Karpas-422 (cell line): Measurements from ENCODE around the gene TMEM94. TPM values are rescaled to one million over a fixed set of nuclear protein-coding genes. Genes with fewer than 3 reads are reported as not detected.
A peak's percentile ranks its signal among the peaks of the same experiment; 100 is the strongest.

Source experiments
- DNase-seq: peaks from one replicate; pipeline ENCODE4 v3.0.0-alpha.2; 2015
- H2AFZ ChIP-seq: fragments of 200-600 bp; sonication (generic); 2 replicates; pipeline ENCODE4 v1.6.1; 2014; ENCODE audit warnings: antibody characterized with exemption, low read length, mixed read lengths
- H3K27ac ChIP-seq: fragments of 200-600 bp; sonication (generic); 2 replicates; pipeline ENCODE4 v1.5.1; 2014; ENCODE audit warnings: mild to moderate bottlenecking, low read length, moderate library complexity
- H3K27me3 ChIP-seq: fragments of 200-600 bp; sonication (generic); 2 replicates; pipeline ENCODE4 v1.6.1; 2014; ENCODE audit warnings: low read length, mixed read lengths
- H3K36me3 ChIP-seq: fragments of 200-600 bp; sonication (generic); 2 replicates; pipeline ENCODE4 v1.6.1; 2014; ENCODE audit warnings: low read length, mixed read lengths; ENCODE audit not compliant: insufficient read depth
- H3K4me1 ChIP-seq: fragments of 200-600 bp; sonication (generic); 2 replicates; pipeline ENCODE4 v1.6.1; 2014; ENCODE audit warnings: mild to moderate bottlenecking, low read length, mixed read lengths
- H3K4me2 ChIP-seq: fragments of 200-600 bp; sonication (generic); 2 replicates; pipeline ENCODE4 v1.6.1; 2014; ENCODE audit warnings: low read length, low read depth, mild to moderate bottlenecking; ENCODE audit not compliant: poor library complexity, severe bottlenecking
- H3K4me3 ChIP-seq: fragments of 200-600 bp; sonication (generic); 2 replicates; pipeline ENCODE4 v1.5.1; 2014; ENCODE audit warnings: mild to moderate bottlenecking, antibody characterized with exemption, low read length, mixed read lengths
- H3K79me2 ChIP-seq: fragments of 200-600 bp; sonication (generic); 2 replicates; pipeline ENCODE4 v1.6.1; 2014; ENCODE audit warnings: mild to moderate bottlenecking, low read length, mixed read lengths
- H3K9ac ChIP-seq: fragments of 200-600 bp; sonication (generic); 2 replicates; pipeline ENCODE4 v1.6.0; 2014; ENCODE audit warnings: low read length
- H3K9me2 ChIP-seq: fragments of 200-600 bp; sonication (generic), shearing (Covaris generic); replicated peaks from 2 replicates; pipeline ENCODE4 v1.6.0; 2014; ENCODE audit warnings: mild to moderate bottlenecking, low read length, moderate library complexity; ENCODE audit not compliant: insufficient read depth
- H3K9me3 ChIP-seq: fragments of 300-700, 200-600 bp; sonication (generic); 2 replicates; pipeline ENCODE4 v1.6.1; 2014; ENCODE audit warnings: low read length, mixed read lengths
- H4K20me1 ChIP-seq: fragments of 200-600 bp; sonication (generic); 2 replicates; pipeline ENCODE4 v1.6.1; 2014; ENCODE audit warnings: mild to moderate bottlenecking, antibody characterized with exemption, low read length, low read depth; ENCODE audit not compliant: insufficient read depth
- total RNA-seq: library from RNA; depleted of rRNA; stranded (reverse); fragments of >200 nt; shearing (Covaris generic); gene quantifications from 2 replicates; pipeline ENCODE4 v1.2.3, GENCODE V29; 2014; ENCODE audit warnings: low replicate concordance; rRNA removed

TMEM94 gene
- 20.5 and 20.7 TPM in 2 replicates for total RNA-seq

- Histone ChIP-seq H4K20me1 (no peaks in the 10 kb centered on the region), H3K4me1 (peaks cover 43% of the 10 kb centered on the region)
Observed at GRCh38 chr17:75456417-75457046, at the start of gene TMEM94. Gene TMEM94, plus strand, starts transcription at chr17:75456635. Its CDS starts 15,271 bp downstream, at chr17:75471906.

GRCh38 chr17:75407655-75408352 is 48.6 kb upstream of the TMEM94 start:
- DNase-seq: no peak
- H3K4me1 ChIP-seq: peaks cover 31% of the 10 kb centered on the region

More at GRCh38 chr17:75456417-75457046, at the start of gene TMEM94:
- H2AFZ ChIP-seq: peak within 1 kb of the TSS; percentile 99
- H3K27ac ChIP-seq: peak within 1 kb of the TSS; percentile 31; the same call in 1 of the 2 replicates
- peak within 1 kb of the TSS; percentile 100 for H3K9ac ChIP-seq
- H3K36me3 ChIP-seq: no peaks in the 10 kb centered on the region
- DNase-seq: peak; percentile 99
- no peaks in the 10 kb centered on the region for H3K9me2 ChIP-seq
- H3K9me3 ChIP-seq: no peaks in the 10 kb centered on the region
- H3K4me2 ChIP-seq: peak within 1 kb of the TSS; percentile 86
- no peaks in the 10 kb centered on the region for H3K27me3 ChIP-seq
- peak within 1 kb of the TSS; percentile 98 for H3K4me3 ChIP-seq
- peaks cover 11% of the 10 kb centered on the region for H3K79me2 ChIP-seq

GRCh38 chr17:75410141-75410540 is 46.3 kb upstream of the TMEM94 start:
- no peaks in the 10 kb centered on the region for H3K27me3 ChIP-seq
- no peak overlapping the region for H3K27ac ChIP-seq
- no peak overlapping the region for H3K4me3 ChIP-seq
- H4K20me1 ChIP-seq: no peaks in the 10 kb centered on the region; the same call in 1 of the 2 replicates
- H3K9me2 ChIP-seq: no peaks in the 10 kb centered on the region
- peaks cover 24% of the 10 kb centered on the region for H3K4me1 ChIP-seq
- no peaks in the 10 kb centered on the region for H3K36me3 ChIP-seq
- DNase-seq: no peak
- H3K4me2 ChIP-seq: no peak overlapping the region
- H3K9ac ChIP-seq: no peak overlapping the region
- no peak overlapping the region for H2AFZ ChIP-seq
- H3K9me3 ChIP-seq: no peaks in the 10 kb centered on the region
- peaks cover 4% of the 10 kb centered on the region for H3K79me2 ChIP-seq

More at GRCh38 chr17:75407655-75408352, 48.6 kb upstream of the TMEM94 start:
- no peak overlapping the region for H3K9ac ChIP-seq
- no peak overlapping the region for H3K4me3 ChIP-seq
- H3K36me3 ChIP-seq: no peaks in the 10 kb centered on the region
- H4K20me1 ChIP-seq: peaks cover 12% of the 10 kb centered on the region; the same call in 1 of the 2 replicates
- no peak overlapping the region for H3K27ac ChIP-seq
- H3K9me3 ChIP-seq: no peaks in the 10 kb centered on the region
- no peaks in the 10 kb centered on the region for H3K9me2 ChIP-seq
- H2AFZ ChIP-seq: no peak overlapping the region
- no peak overlapping the region for H3K4me2 ChIP-seq
- H3K79me2 ChIP-seq: peaks cover 27% of the 10 kb centered on the region
- no peaks in the 10 kb centered on the region for H3K27me3 ChIP-seq

GRCh38 chr17:75411328-75412067 is 44.9 kb upstream of the TMEM94 start:
- H3K4me3 ChIP-seq: no peak overlapping the region
- H3K36me3 ChIP-seq: no peaks in the 10 kb centered on the region
- H2AFZ ChIP-seq: 0 out of 2 replicates have a peak overlapping the region, but pooled peaks have one; percentile 89
- H3K9me3 ChIP-seq: no peaks in the 10 kb centered on the region
- H3K4me1 ChIP-seq: peaks cover 18% of the 10 kb centered on the region
- no peaks in the 10 kb centered on the region for H3K9me2 ChIP-seq
- no peaks in the 10 kb centered on the region for H3K79me2 ChIP-seq
- H3K27me3 ChIP-seq: no peaks in the 10 kb centered on the region
- DNase-seq: no peak
- H3K9ac ChIP-seq: 0 out of 2 replicates have a peak overlapping the region, but pooled peaks have one; percentile 47
- H3K4me2 ChIP-seq: no peak overlapping the region
- H3K27ac ChIP-seq: no peak overlapping the region
- H4K20me1 ChIP-seq: no peaks in the 10 kb centered on the region

- peak overlapping the region; percentile 47 for H3K9ac ChIP-seq
- no peaks in the 10 kb centered on the region for H3K79me2 ChIP-seq
- H3K27ac ChIP-seq: no peak overlapping the region
- no peaks in the 10 kb centered on the region for H3K27me3 ChIP-seq
- H4K20me1 ChIP-seq: no peaks in the 10 kb centered on the region
- peak overlapping the region; percentile 61 for H3K4me2 ChIP-seq
- peak overlapping the region; percentile 36; the same call in 1 of the 2 replicates for H3K4me3 ChIP-seq
- no peaks in the 10 kb centered on the region for H3K9me2 ChIP-seq
- peaks cover 14% of the 10 kb centered on the region for H3K4me1 ChIP-seq
- no peaks in the 10 kb centered on the region for H3K36me3 ChIP-seq
- DNase-seq: peak; percentile 93
- no peaks in the 10 kb centered on the region for H3K9me3 ChIP-seq
- H2AFZ ChIP-seq: peak overlapping the region; percentile 89; the same call in 1 of the 2 replicates
Observed at GRCh38 chr17:75412455-75413317, 43.7 kb upstream of the TMEM94 start.

- H2AFZ ChIP-seq: no peak overlapping the region
- H3K9me2 ChIP-seq: no peaks in the 10 kb centered on the region
- H3K4me2 ChIP-seq: no peak overlapping the region
- H3K9ac ChIP-seq: no peak overlapping the region
- H3K36me3 ChIP-seq: no peaks in the 10 kb centered on the region
- no peak overlapping the region for H3K27ac ChIP-seq
- H4K20me1 ChIP-seq: no peaks in the 10 kb centered on the region
- H3K79me2 ChIP-seq: no peaks in the 10 kb centered on the region
- no peak for DNase-seq
- H3K4me3 ChIP-seq: no peak overlapping the region
- H3K27me3 ChIP-seq: no peaks in the 10 kb centered on the region
- no peaks in the 10 kb centered on the region for H3K9me3 ChIP-seq
- H3K4me1 ChIP-seq: peaks cover 7% of the 10 kb centered on the region
Observed at GRCh38 chr17:75414488-75414887, 41.9 kb upstream of the TMEM94 start.

GRCh38 chr17:75416006-75416405 is 40.4 kb upstream of the TMEM94 start:
- Histone ChIP-seq H3K4me1 (peaks cover 7% of the 10 kb centered on the region), H4K20me1 (no peaks in the 10 kb centered on the region), H3K79me2 (no peaks in the 10 kb centered on the region), H3K27me3 (no peaks in the 10 kb centered on the region), H3K9me3 (no peaks in the 10 kb centered on the region), H3K9ac (no peak overlapping the region), H3K36me3 (no peaks in the 10 kb centered on the region), H3K4me2 (no peak overlapping the region), H3K4me3 (no peak overlapping the region), H2AFZ (no peak overlapping the region), H3K9me2 (no peaks in the 10 kb centered on the region), H3K27ac (no peak overlapping the region)
- no peak for DNase-seq
